HCEC 1CT (cell line): ENCODE results near the gene COL4A2.
A peak's percentile ranks its signal among the peaks of the same experiment; 100 is the strongest.

ENCODE experiments used
- DNase-seq: peaks from one replicate; pipeline ENCODE4 v3.0.0-alpha.2; 2017

Gene COL4A2

DNA sequence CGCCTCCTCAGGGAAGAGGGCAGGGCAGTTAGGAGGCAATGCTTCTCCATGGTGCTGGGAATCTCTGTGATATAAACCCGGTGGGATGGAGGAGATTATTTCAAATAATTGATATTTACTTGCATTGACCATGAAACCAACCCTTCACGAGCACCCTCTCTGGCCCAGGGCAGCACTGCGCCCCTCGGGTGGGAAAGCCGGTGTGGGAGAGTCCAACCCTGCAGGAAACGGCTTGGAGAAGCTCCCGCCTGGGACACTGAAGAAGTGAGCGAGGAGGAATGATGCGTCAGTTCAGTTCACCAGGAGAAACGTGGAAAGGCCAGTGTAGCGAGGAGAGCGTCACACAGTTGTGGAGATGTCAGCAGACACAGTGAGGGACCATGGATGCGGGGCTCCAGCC is 99.9 kb downstream of the COL4A2 start:
- no peak for DNase-seq

DNA sequence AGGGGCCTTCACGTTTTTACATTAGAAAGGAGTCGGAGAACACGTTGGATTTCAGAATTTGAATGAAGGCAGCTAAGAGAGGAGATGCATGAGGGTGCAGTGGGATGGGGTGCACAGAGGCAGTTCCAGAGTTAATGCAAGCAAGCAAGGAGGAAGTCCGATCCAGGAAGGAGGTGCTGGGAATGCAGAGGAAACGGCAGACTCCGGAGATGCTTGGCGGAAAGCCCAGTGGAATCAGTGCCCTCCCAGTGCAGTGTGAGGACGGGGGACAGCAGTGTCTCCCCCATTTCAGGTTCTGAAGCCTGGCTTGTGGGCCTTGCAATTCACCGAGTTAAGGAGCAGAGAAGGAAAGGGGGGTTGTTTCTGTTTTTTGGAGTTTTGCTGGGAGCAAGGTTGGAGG is 100.4 kb downstream of the COL4A2 start:
- DNase-seq = no peak

DNA sequence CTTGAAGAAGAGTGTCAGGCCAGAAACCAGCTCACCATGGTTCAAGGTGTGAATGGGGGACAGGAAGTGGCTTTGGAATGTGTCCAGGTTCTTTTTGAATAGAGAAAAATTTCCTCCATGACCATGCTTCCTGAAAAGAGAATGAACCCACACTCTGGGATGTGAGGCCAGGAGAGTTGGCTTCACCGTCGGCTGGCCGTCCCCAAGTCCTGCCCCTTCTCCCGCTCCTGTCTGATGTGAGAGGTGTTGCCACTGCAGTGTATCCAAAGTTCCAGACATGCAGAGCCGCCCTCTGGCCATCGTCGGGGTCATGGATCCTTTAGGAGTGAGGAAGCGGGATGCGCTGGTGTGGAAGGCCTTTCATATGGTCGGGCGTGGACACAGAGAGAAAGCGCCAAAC is 101.2 kb downstream of the COL4A2 start:
- no peak for DNase-seq

DNA sequence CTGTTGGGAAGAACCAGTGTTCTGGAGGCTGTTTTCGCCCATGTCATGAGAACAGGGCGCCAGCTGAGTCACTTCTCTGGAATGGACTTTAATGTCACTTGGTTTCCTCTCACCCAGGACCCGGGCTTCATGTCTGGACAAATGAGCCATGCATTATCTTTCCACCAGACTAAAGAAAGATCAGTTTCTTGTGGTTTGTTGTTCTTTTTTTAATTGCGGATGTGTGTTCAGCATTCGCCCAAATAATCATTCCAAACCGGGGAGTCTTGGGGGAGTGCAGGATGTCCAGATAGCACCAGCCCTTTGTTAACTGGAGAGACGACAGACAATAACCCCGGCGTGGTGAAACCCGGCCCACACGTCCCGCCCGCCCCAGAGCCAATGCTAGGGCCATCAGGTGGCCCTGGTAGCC is 102.5 kb downstream of the COL4A2 start:
- no peak for DNase-seq

DNA sequence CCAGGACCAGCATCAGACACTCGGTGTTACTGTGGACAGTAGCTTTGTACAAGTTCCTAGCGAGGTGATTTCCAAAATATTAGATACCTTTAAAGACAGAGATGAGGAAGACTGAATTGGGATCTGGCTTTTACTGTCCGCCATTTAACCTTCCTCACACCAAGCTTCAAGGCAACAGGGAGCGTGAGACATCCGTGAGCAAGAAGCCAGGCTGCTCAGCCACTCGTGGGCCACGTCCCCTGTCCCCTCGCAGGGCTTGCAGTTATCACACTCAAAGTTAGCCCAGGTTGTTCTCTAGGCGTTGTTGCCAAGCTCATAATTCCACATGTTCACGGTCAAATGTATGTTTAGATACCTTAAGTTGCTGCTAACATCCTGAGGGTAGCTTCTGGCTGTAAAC is 102.9 kb downstream of the COL4A2 start:
- DNase-seq = no peak

DNA sequence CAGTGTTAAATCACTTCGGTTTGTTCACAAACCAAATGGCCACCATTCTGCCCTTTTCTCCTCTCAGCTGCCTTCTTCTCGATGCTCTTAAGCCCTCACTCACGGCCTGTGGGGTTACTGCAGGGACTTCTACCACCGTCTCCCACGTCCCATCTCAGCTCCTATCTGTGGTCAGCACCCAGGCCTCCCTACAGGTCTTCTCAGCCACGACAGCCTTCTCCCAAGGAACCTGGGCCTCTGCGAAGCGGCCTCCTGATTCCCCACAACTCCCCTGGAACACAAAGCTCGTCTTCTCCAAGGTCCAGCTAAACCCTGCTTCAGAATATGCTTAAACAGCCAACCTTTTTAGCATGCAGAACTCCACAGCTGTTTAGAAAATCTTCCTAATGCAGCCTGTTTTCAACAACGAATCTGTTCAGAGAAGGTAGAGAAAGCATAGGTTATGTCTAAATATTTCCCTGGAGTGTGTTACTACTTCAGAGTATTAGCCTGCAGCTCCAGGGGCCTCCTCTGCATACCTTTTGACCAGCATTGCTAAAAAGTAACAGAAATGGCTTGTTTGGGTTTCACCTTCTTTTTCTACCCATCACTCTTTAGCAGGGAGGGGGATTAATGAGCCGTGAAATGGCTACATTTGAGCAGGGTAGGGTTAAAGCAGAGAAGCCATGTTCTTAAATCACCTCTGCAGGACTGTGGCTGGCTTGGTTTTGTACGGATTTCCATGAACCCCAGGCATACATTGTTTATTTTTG is 104.0 kb downstream of the COL4A2 start:
- no peak for DNase-seq

DNA sequence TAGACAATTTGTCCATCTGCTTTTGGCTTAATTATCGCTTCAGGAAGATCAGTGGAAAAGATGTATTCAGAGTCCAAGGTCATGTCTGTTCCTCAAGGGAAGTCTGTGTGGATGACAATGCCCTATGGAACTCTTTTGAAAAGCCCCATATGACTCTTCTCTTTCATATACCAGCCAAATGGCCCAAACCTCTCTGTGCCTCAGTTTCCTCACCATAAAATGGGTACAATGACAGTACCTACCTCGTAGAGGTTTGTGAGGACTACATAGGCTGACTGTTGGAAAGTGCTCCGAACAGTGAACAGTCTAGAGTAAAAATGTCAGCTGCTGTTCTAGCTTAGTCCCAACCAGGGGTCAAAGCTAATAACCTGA is 104.6 kb downstream of the COL4A2 start:
- DNase-seq = no peak

DNA sequence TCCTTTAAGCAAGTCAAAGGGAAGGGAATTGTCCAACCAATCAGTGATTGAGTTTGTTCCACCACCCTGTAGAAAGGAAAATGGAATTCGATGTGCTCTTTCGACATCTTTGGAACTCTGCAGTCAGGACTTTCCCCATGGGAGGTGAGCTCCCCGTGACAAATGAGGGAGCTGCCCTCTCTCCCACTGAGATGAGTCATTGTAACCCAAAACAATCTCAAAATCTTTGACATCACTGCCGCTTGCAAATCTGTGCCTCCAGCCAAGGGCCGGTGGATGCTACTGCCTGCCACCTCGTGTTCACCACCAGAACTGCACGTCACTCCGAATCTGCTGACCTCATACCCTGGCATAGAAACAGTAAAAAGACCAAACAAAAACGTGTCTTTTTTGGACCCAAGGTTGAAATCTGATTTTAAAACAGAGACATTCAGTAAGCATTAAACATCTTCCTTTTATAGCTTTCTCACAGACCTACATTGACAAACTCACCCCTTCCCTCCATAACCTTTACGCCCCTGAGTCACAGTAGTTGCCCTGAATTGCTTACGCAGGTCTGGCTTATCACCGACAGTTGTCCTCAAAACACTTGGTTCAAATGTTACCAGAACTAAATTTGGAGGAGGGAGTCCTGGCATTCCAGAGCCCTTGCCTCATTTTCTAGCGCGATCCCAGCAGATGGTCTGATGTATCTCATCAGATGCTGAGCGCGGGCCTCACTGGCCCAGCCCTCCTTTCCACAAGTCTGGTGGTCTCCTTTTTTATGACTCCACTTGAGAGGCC is 105.2 kb downstream of the COL4A2 start:
- peak; percentile 99 for DNase-seq

DNA sequence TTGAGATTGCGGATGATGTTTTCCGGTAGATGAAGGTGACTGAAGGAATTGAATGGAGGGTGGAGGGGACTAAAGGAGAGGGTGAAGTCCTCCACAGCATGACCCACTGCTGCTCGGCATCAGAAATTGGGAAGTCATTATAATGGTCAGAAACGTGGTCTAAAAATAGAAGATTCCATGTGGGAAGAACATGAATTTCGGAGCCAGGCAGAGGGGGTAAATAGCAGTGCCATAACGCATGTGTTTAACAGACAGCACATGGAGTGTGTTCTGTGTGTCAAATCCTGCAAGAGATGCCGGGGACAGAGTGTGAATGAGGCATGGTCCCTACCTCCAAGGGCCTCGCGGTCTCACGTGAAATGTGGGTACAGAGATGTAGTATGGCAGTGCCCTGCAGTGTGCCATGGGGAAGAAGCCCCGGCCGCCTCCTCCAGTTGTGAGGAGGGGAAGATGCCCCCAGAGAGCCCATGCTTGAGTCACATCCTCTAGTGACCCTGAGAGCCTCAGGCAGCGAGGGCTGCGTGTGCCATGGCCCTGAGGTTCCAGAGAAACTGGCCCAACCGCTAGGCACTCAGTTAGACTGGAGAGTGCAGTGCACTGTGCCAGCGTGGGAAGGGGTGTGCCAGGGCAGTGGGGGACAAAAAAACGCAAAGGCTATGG is 106.1 kb downstream of the COL4A2 start:
- DNase-seq = no peak

DNA sequence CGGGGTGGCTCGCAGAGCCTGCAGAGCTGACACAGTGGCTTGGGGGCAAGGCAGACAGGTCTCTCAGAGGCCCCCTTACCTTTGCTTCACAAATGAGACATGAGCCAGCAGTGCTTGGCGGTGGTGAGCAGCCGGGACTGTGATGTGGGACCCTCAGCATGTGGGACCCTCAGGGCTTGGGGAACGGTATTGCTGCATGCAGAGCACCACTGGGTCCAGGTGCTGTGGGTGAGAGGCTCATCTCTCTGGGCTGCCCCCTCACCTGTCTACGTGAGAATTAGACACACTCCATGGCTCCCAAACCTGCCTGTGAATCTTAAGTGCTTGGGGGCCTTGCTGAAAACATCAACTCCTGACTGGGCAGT is 106.6 kb downstream of the COL4A2 start:
- no peak for DNase-seq

DNA sequence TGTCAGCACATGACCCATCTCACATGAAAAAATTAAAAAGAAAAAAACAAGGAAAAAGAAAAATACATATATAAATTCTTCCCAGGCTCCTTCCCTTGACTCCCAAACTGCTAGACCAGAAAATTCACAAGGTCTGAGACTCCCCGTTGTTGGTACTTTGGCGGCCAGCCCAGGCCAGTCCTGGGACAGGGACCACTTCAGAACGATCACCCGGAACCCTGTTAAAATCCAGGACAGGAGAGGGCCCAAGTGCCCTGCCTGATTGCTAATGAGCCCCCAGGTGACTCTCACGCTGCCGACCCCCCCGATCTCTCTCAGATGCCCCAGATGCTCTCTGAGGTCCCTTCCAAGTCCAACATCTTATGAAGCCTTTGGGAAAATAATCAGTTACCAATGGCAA is 107.2 kb downstream of the COL4A2 start:
- no peak for DNase-seq

DNA sequence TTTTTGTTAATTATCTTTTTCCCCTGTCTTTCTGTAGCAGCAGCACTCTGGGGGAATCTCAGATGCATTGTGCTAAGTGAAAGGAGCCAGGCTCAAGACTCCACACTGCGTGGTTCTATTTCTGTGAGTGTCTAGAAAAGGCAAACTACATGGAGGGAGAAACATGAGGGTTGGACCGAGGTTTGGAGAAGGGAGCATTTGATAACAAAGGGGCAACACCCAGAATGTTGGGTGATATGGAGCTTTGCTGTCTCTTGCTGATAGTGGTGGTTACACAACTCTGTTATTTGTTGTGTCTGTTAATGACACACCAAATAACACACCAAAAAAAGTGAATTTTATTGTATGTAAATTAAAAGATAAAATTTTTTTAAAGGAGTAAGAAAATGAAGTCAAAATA is 107.8 kb downstream of the COL4A2 start:
- DNase-seq = no peak

DNA sequence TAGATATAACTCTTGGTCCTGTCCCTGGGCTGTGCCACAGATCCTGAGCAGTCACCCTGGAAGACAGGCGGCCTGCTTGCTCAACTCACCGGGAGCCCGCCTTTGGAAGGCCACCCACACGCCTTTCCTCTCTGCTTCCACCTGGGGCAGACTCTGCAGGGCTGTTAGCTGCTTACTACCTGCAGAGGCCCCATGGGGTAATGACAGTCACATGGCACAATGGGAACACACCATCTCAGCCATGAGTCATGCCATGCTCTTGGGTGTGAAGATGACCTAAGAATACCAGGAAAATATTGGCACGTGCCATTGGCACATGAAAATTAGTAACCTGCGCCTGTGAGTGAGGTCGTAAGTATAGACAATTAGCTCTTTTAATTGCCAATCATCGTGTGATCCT is 108.6 kb downstream of the COL4A2 start:
- DNase-seq = no peak

DNA sequence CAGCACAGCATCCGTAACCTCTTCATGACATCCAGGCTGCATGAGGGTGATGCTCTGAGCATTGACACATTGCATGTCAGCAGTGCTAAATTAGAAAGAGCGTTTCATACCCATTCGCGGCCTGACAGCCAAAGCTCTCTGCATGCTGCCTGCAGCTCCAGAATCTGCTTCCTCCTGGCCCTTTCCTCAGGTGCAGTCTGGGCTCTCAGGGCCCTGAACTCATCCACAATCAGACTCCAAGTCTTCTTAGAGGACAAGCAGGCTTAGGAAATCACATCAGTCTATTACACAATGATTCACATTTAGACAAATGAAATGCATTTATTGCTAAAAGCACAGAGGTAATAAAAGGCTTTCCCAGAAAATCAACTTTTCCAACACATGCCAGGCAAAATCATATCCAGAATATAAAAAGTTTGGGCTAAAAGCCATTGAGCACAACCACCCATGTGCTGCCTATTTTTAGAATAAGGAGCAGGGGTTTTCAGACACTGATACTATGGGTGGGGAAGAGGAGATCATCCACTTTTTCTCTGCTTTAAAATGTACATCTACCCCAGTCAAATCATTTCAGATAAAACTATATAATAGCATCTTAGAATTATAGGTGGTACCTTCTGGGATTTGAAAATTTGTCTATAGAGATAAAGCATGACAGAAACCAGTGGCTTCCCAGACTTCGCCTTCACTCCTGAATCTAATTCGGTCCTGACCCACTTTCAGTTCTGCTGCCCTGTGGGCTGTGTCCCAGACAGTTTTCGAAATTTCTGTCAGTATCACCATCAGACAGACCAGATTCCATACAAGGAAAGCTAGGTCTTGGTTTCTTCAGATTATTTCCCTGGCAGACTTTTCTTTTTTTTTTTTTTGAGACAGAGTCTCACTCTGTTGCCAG is 109.3 kb downstream of the COL4A2 start:
- DNase-seq = no peak

DNA sequence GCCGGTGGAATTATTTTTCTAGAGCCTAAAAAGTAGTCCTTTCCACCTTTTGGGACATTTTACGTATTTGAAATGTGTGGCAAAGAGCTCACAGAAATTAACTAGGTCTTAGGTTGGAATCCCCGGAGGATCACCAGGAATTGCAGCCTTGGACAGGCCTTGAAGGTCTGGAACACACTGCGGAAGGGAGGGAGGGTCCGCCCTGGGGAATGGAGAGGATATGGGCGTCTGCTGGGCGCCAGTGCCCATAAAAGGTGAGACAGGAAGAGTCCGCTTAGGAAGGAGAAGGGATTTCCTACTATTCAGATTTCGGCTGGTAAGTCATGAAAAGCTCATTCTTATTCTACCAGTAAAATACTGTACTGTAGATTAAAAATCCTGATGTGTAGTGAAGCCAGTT is 111.9 kb downstream of the COL4A2 start:
- DNase-seq = no peak

DNA sequence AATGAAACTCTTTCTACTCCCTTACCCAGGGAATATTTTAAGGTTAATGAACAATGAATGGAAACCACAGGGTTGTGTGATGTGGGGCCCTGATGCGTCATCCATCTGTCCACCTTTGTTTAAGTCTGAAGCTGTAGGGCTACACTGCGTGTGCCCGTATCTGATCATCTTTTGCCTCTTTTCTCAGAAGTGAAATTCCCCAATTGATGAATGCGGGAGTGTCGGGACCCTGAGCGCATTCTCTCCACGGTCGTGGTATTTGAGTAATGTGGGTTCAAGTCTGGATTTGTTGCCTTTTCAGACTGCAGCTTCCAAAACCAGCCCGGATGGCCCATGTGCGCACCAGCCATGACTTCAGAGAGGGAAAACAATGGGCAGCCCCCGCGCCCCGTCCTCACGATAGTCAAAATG is 112.3 kb downstream of the COL4A2 start:
- DNase-seq = no peak

DNA sequence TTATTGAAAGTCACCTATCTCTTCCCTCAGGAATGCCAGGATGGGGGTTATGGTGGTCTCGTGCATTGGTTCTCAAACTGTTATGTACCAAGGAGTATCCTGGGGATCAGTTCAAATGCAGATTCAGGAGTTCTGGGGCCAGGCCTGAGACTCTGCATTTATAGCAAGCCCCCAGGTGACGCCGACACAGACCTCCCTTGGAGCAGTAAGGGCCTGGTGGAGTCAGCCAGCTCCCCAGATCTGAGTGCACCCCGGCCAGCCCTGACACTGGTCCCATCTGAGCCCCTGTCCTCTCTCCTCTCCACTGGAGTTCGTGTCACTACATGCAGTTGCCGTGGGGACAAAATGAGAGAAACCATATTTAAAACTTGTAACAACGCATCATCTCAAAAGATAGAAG is 112.9 kb downstream of the COL4A2 start:
- DNase-seq = no peak

DNA sequence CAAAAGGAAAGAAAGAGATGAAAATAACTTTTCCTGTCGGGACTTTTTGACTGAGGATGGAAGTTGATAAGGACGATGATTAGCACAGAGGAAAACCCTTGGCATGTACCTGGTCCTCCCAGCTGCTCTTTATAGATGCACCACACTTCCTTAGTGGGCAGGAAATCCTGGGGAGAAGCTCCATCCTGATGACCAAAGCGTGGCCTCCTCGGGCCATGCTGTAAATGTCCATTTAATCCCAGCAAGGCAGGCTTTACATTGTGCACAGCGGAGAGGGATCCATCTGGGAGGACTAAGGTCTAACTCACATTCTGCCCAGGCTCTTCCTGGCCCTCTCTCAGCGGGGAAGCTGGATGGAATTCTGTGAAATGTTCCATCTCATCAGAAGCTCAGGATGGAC is 113.5 kb downstream of the COL4A2 start:
- no peak for DNase-seq

DNA sequence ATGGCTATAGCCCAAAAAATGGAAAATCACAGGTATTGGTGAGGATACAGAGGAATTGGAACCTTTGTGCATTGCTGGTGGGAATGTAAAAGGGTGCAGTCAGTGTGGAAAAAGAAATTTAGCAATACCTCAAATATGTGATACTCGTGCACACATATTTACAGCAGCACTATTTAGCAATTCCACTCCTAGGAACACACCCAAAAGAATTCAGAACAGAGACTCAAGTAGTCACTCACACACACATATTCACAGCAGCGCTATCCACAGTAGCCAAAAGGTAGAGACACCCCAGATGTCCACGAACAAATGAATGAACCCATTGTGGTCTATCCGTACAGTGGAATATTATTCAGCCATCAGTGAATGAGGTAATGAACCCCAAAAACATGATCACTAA is 114.0 kb downstream of the COL4A2 start:
- DNase-seq = no peak

DNA sequence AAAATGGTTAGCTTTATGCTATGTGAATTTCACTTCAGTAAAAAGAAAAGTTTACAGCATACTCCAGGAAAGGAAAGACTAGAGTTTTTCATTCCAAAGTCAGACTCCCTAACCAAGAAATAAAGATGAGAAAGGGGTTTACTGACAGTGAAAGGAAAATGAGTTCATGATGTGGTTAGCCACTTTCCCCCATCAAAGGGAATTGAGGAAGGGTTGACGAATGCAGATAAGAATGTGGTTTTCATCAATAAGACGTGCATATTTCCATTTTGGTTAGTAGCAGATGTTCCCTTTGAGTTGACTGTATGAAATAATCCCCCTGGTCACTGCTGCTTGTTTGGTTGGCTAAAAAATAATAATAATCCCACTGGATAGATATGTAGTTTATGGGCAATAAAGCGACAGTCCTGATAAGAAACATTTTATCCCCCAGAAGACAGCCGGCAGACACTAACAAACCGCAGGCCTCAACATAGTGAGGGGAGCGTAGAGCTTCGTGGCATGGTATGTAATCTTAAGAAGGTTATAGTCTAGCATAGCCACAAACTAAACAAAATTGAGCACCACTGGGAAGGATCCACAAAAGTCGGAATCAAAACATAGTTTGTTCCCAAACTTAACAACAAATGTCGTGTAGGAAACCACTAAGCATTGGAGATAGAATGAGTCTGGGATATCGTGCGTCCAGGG is 114.8 kb downstream of the COL4A2 start:
- peak; percentile 66 for DNase-seq

DNA sequence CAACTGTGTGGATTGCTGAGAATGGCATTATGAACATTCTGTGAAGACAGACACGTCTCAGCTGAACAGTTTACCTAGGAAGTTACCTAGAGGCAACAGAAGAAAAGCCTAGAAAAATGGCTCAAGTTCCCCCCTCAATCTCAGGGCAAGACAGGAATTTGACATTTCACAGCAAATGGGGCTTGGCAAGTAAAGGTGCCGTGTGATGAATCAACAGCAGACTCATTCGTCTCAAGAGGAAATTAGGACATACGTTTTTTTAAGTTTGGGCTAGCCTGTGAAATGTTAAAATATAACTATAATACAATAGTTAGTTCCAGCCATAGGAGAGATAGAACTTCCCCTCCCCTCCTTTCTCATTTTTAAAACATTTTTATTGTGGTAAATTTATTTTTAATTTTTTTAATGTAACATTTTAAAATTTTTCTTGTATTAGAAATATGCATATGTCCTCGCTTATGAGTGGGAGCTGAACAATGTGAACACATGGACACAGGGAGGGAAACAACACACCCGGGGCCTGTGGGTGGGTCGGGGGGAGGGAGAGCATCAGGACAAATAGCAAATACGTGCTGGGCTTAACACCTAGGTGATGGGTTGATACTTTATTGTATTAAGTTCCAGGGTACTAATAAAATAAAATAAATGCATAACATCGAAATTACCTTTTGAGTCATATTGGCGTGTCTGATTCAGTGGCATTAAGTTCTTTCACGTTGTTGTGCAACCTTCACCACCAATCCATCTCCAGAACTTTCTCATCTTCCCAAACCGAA is 116.0 kb downstream of the COL4A2 start:
- no peak for DNase-seq
